Left ventricle myocardium inferior (tissue), 1 donor: ENCODE measurements around the gene NLRP8. TPM values are rescaled to one million over a fixed set of nuclear protein-coding genes. Genes with fewer than 3 reads are reported as not detected.

Source experiments
- DNase-seq: peaks from one replicate; pipeline ENCODE4 v3.0.0-alpha.2; 2020
- H3K27ac ChIP-seq: fragments of 200-600 bp; replicated peaks from 2 replicates; pipeline ENCODE4 v1.8.0; 2021
- H3K27me3 ChIP-seq: fragments of 200-600 bp; 2 replicates; pipeline ENCODE4 v1.8.0; 2021; ENCODE audit warnings: low read depth
- H3K36me3 ChIP-seq: fragments of 200-600 bp; 2 replicates; pipeline ENCODE4 v1.8.0; 2021
- H3K4me1 ChIP-seq: fragments of 200-600 bp; 2 replicates; pipeline ENCODE4 v1.8.0; 2021
- H3K4me3 ChIP-seq: fragments of 200-600 bp; 2 replicates; pipeline ENCODE4 v1.8.0; 2021; ENCODE audit warnings: mild to moderate bottlenecking, moderate library complexity
- H3K9me3 ChIP-seq: fragments of 200-600 bp; replicated peaks from 2 replicates; pipeline ENCODE4 v1.8.0; 2021
- intact Hi-C: fragments of 100-400 bp; cut with micrococcal nuclease; formaldehyde crosslinking; loops from one replicate; pipeline ENCODE4 v1.11.0; 2022
- long read RNA-seq: library from polyadenylated mRNA; unstranded; transcript quantifications from one replicate; pipeline ENCODE4 v2.0.0, GENCODE V29; 2021
- total RNA-seq: library from RNA; stranded (reverse); fragmentation: NEBNext Ultra II Directional; extraction: Animal tissue kit (Norgen Biotek cat#: 25700); gene quantifications from one replicate; pipeline ENCODE4 v1.2.1, GENCODE V29; 2021
- TF ChIP-seq, protein P1 (sequence below): fragments of 200-600 bp; IDR thresholded peaks from 2 replicates; pipeline ENCODE4 v1.8.0; 2021; ENCODE audit warnings: antibody characterized with exemption, mild to moderate bottlenecking, borderline replicate concordance
- donor health status: DM: no; HTN: yes; CAD: no; lungs with severe emphysema.

Gene NLRP8
- total RNA-seq = not detected
- long read RNA-seq = 0 reads

DNA sequence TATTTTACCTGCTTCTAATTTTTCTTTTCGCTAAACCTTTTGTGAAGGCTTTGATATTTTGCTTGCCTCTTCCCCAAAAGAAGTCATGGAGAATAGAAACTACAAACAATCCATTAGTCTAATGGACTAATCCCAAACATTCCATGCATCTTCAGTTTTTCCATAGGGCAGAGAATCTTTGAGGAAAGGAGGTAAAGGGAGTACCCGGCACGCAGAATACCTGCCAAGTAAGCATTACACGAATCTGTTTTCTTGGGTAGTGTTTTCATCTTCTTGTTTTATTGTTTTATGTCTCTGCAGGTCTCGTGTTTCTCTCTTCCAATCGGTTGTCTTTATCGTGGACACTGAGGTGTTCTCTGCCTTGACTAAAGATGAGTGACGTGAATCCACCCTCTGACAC is at the start of gene NLRP8:
Gene NLRP8, plus strand, starts transcription at position 301 of the 400 bp plus-strand sequence.
- TF ChIP-seq, protein P1, sequence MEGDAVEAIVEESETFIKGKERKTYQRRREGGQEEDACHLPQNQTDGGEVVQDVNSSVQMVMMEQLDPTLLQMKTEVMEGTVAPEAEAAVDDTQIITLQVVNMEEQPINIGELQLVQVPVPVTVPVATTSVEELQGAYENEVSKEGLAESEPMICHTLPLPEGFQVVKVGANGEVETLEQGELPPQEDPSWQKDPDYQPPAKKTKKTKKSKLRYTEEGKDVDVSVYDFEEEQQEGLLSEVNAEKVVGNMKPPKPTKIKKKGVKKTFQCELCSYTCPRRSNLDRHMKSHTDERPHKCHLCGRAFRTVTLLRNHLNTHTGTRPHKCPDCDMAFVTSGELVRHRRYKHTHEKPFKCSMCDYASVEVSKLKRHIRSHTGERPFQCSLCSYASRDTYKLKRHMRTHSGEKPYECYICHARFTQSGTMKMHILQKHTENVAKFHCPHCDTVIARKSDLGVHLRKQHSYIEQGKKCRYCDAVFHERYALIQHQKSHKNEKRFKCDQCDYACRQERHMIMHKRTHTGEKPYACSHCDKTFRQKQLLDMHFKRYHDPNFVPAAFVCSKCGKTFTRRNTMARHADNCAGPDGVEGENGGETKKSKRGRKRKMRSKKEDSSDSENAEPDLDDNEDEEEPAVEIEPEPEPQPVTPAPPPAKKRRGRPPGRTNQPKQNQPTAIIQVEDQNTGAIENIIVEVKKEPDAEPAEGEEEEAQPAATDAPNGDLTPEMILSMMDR = no peak
- no peak for DNase-seq
- Histone ChIP-seq H3K36me3 (no peaks in the 10 kb centered on the region), H3K4me1 (no peaks in the 10 kb centered on the region), H3K9me3 (peaks cover 11% of the 10 kb centered on the region), H3K4me3 (no peak within 1 kb of the TSS), H3K27me3 (peaks cover 35% of the 10 kb centered on the region), H3K27ac (no peak within 1 kb of the TSS)
- intact Hi-C loops = no loop called here

DNA sequence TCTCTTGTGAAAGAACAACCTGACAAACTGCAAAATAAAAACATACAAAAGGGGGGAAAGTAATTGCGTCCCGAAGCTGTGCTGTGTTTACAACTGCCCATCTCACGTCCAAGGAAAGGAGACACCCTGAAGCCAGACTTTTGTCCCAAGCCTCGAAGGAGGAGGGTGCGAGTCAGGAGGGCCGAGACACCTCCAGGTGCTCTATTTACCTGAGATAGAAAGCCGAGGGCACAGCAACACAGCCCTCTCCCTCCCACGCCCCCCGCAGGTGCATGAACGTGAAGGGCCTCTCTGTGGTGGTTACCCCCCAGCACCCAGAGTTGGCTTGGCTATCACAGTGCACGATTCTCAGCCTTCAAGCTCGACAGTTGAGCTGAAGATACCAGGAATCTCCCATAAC is 48.7 kb upstream of the NLRP8 start:
- no peak overlapping the region for H3K27ac ChIP-seq
- no peak for DNase-seq
- peaks cover 7% of the 10 kb centered on the region for H3K9me3 ChIP-seq
- no peaks in the 10 kb centered on the region for H3K4me1 ChIP-seq
- TF ChIP-seq, protein P1 = no peak
- intact Hi-C loops = no loop called here
- H3K4me3 ChIP-seq = no peak overlapping the region
- H3K36me3 ChIP-seq = no peaks in the 10 kb centered on the region
- H3K27me3 ChIP-seq = peaks cover 10% of the 10 kb centered on the region

DNA sequence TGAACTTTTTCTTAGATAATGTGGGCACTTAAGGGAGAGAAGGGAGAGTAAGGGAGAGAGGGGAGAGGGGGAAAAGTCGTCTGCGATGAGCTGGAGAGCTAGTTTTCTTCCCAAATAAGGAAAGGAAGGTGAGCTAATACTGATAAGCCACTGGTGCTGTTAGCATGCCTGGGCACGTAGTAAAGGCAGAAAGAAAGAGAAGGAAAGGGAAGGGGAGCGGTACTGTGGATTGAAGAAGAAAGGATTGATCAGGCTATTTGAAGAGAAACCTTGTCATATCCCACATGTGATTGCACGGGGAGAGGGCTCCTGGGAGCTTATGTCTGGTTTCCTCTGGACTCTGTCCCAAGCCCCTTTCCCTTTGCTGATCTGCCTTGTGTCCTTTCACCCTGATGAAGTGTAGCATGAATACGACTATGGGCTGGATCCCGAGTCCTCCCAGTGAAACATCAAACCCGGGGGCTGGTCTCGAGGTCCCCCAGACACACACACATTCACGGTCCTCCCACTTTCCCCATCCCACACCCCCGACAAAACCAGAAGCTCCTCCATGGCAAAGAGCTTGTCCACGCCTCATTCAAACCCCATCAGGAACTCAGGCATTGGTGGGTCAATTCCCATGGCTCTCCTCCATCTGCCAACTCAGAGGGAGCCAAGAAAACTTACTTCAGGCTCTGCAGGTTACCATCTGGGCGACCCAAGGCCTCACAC is 46.1 kb upstream of the NLRP8 start:
- no peaks in the 10 kb centered on the region for H3K4me1 ChIP-seq
- no peak for DNase-seq
- H3K27ac ChIP-seq = no peak overlapping the region
- peaks cover 7% of the 10 kb centered on the region for H3K9me3 ChIP-seq
- intact Hi-C loops = no loop called here
- peaks cover 7% of the 10 kb centered on the region for H3K27me3 ChIP-seq
- H3K4me3 ChIP-seq = no peak overlapping the region
- no peaks in the 10 kb centered on the region for H3K36me3 ChIP-seq
- TF ChIP-seq, protein P1 = no peak

DNA sequence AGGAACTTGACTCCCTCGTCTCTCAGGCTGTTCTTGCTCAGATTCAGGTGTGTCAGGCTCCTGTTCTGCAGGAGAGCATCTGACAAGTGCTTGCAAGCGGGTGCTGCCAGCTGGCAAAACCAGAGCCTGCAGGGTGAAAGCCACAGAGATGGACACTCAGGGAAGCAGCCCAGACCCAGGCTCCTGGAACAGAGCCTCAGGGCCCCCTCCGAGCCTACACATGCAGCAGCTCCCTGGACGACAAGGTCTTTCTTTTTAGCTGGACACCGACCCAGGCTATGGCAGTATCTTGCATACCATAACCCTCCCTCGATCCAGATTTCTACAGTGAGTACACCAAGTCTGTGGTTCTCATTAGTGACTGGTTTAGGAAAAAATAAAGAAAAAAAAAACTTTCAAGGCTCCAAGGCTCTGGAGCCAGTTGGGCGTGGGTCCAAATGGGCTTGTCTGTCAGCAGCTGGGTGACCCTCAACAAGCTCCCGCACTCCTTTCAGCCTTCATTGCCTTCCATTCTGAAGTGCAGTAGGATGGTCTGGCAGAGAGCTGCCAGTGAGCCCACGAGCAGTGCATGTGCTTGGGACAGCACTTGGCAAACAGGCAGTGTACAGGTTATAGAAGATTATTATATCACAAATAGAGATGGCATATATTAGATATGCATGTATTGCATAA is 45.4 kb upstream of the NLRP8 start:
- H3K4me1 ChIP-seq = no peaks in the 10 kb centered on the region
- peaks cover 12% of the 10 kb centered on the region for H3K27me3 ChIP-seq
- H3K36me3 ChIP-seq = no peaks in the 10 kb centered on the region
- H3K27ac ChIP-seq = no peak overlapping the region
- intact Hi-C loops = no loop called here
- H3K4me3 ChIP-seq = no peak overlapping the region
- TF ChIP-seq, protein P1 = no peak
- H3K9me3 ChIP-seq = peaks cover 2% of the 10 kb centered on the region
- DNase-seq = no peak

DNA sequence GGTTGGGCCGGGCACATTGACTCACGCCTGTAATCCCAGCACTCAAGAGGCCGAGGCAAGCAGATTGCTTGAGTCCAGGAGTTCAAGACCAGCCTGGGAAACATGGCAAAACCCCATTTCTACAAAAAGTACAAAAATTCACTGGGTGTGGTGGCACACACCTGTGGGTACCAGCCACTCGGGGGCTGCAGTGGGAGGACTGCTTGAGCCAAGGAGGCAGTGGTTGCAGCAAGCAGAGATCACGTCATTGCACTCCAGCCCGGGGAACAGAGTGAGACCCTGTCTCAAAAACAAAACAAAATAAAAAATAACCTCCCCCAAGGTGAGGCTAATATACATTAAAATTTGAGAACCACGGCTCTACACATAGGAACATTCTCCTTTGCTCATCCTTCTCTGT is 40.3 kb upstream of the NLRP8 start:
- intact Hi-C loops = no loop called here
- Histone ChIP-seq H3K36me3 (no peaks in the 10 kb centered on the region), H3K4me1 (no peaks in the 10 kb centered on the region)

More for the DNA sequence above, 40.3 kb upstream of the NLRP8 start:
- Histone ChIP-seq H3K27ac (no peak overlapping the region), H3K27me3 (peaks cover 30% of the 10 kb centered on the region), H3K9me3 (peaks cover 23% of the 10 kb centered on the region), H3K4me3 (no peak overlapping the region)
- TF ChIP-seq, protein P1 = no peak
- no peak for DNase-seq
